IMR-90 (cell line): Measurements from ENCODE around the gene IRAK1. TPM values are rescaled to one million over a fixed set of nuclear protein-coding genes. Genes with fewer than 3 reads are reported as not detected.

Experiments used
- ATAC-seq: fragments of 200-7000 bp; cut with Tn5 transposase; 2 replicates; pipeline ENCODE4 v1.9.1; 2020; ENCODE audit warnings: low read depth, mild to moderate bottlenecking, moderate library complexity
- BruUV-seq: library from RNA; stranded (reverse); fragments of 400-500 nt; replicated peaks from 2 replicates; lab custom pipeline; 2021; lab: Mats Ljungman, UMichigan
- CTCF ChIA-PET: fragments of 300-600 bp; formaldehyde crosslinking; extraction: SDS; loops from one replicate; lab custom pipeline; 2021; ENCODE audit warnings: antibody characterized with exemption; lab: Yijun Ruan, JAX
- POLR2A ChIA-PET: fragments of 300-600 bp; sonication (Branson Sonifier 250); formaldehyde crosslinking; loops from one replicate; lab custom pipeline; 2022; ENCODE audit warnings: antibody characterized with exemption; ENCODE audit not compliant: unreplicated experiment; lab: Charles Lee
- DNase-seq: peaks from one replicate; pipeline ENCODE4 v3.0.0; 2013
- H2AFZ ChIP-seq: replicated peaks from 2 replicates; pipeline ENCODE3; 2013; ENCODE audit warnings: low read length, mild to moderate bottlenecking; ENCODE audit not compliant: poor library complexity
- H2AK5ac ChIP-seq: 2 replicates; pipeline ENCODE4 v1.6.1; 2013; ENCODE audit warnings: low read depth, low read length, inconsistent platforms
- H2AK9ac ChIP-seq: replicated peaks from 2 replicates; pipeline ENCODE3; 2013; ENCODE audit warnings: mild to moderate bottlenecking, low read depth, low read length, moderate library complexity; ENCODE audit not compliant: poor library complexity
- H2BK120ac ChIP-seq: 2 replicates; pipeline ENCODE4 v1.6.1; 2013; ENCODE audit warnings: low read depth, low read length, inconsistent platforms
- H2BK15ac ChIP-seq: 3 replicates; pipeline ENCODE4 v1.6.1; 2013; ENCODE audit warnings: low read depth, low read length, inconsistent platforms
- H2BK20ac ChIP-seq: 2 replicates; pipeline ENCODE4 v1.6.1; 2013; ENCODE audit warnings: low read depth, mild to moderate bottlenecking, inconsistent platforms, low read length, moderate library complexity
- H2BK5ac ChIP-seq: 2 replicates; pipeline ENCODE4 v1.6.1; 2013; ENCODE audit warnings: mild to moderate bottlenecking, low read depth, low read length, inconsistent platforms; ENCODE audit not compliant: poor library complexity, severe bottlenecking
- H3K14ac ChIP-seq: replicated peaks from 2 replicates; pipeline ENCODE4 v1.6.1; 2013; ENCODE audit warnings: low read depth, low read length, inconsistent platforms
- H3K18ac ChIP-seq: 2 replicates; pipeline ENCODE4 v1.6.1; 2013; ENCODE audit warnings: low read depth, low read length, control low read depth
- H3K23ac ChIP-seq: 2 replicates; pipeline ENCODE4 v1.6.1; 2013; ENCODE audit warnings: low read depth, low read length, inconsistent platforms
- H3K27ac ChIP-seq: 2 replicates; pipeline ENCODE4 v1.5.1; 2013; ENCODE audit warnings: mild to moderate bottlenecking, control low read depth, low read length; ENCODE audit not compliant: insufficient read depth
- H3K27me3 ChIP-seq: 2 replicates; pipeline ENCODE4 v1.6.1; 2013; ENCODE audit warnings: low read length; ENCODE audit not compliant: control insufficient read depth, insufficient read depth
- H3K36me3 ChIP-seq: 2 replicates; pipeline ENCODE4 v1.6.1; 2013; ENCODE audit warnings: low read length, mixed read lengths; ENCODE audit not compliant: control insufficient read depth, insufficient read depth
- H3K4ac ChIP-seq: 2 replicates; pipeline ENCODE4 v1.6.1; 2013; ENCODE audit warnings: low read depth, low read length, inconsistent platforms
- H3K4me1 ChIP-seq: 2 replicates; pipeline ENCODE4 v1.6.1; 2013; ENCODE audit warnings: low read length, mixed read lengths; ENCODE audit not compliant: control insufficient read depth, insufficient read depth
- H3K4me2 ChIP-seq: 2 replicates; pipeline ENCODE4 v1.6.1; 2013; ENCODE audit warnings: low read depth, mild to moderate bottlenecking, control low read depth, low read length, moderate library complexity
- H3K4me3 ChIP-seq: 2 replicates; pipeline ENCODE4 v1.5.1; 2013; ENCODE audit warnings: low read depth, mild to moderate bottlenecking, control low read depth, low read length, moderate library complexity; ENCODE audit not compliant: insufficient read depth
- H3K56ac ChIP-seq: 2 replicates; pipeline ENCODE4 v1.6.1; 2013; ENCODE audit warnings: low read length, inconsistent platforms; ENCODE audit not compliant: insufficient read depth; ENCODE audit errors: extremely low read depth
- H3K79me1 ChIP-seq, 2 experiments: 2 replicates each; pipeline ENCODE4 v1.6.1; 2013; ENCODE audit warnings: low read length in 2 of 2, inconsistent platforms in 1 of 2, low read depth in 1 of 2
- H3K9ac ChIP-seq: 2 replicates; pipeline ENCODE4 v1.6.1; 2013; ENCODE audit warnings: low read depth, low read length, control low read depth
- H3K9me1 ChIP-seq: 2 replicates; pipeline ENCODE4 v1.6.1; 2013; ENCODE audit warnings: low read length, inconsistent platforms; ENCODE audit not compliant: insufficient read depth
- H3K9me3 ChIP-seq: 2 replicates; pipeline ENCODE4 v1.6.1; 2013; ENCODE audit warnings: low read length; ENCODE audit not compliant: control insufficient read depth, insufficient read depth
- H4K20me1 ChIP-seq: 2 replicates; pipeline ENCODE4 v1.6.1; 2013; ENCODE audit warnings: low read length, inconsistent platforms; ENCODE audit not compliant: insufficient read depth
- H4K5ac ChIP-seq: 2 replicates; pipeline ENCODE4 v1.6.1; 2013; ENCODE audit warnings: mild to moderate bottlenecking, low read depth, low read length, control low read depth
- H4K8ac ChIP-seq, 2 experiments: 2 replicates each; pipeline ENCODE4 v1.6.1; 2013; ENCODE audit warnings: low read depth in 2 of 2, low read length in 2 of 2, control low read depth in 1 of 2, inconsistent platforms in 1 of 2
- H4K91ac ChIP-seq: 2 replicates; pipeline ENCODE4 v1.6.1; 2013; ENCODE audit warnings: low read depth, low read length, inconsistent platforms; ENCODE audit not compliant: insufficient read depth
- BHLHE40 ChIP-seq: fragments of 150-350 bp; IDR thresholded peaks from 2 replicates; pipeline ENCODE4 v1.6.1; 2016; ENCODE audit warnings: mild to moderate bottlenecking, low read depth, low read length
- CTCF ChIP-seq: conservative IDR thresholded peaks from 2 replicates; pipeline ENCODE4 v1.5.1; 2012; ENCODE audit warnings: mild to moderate bottlenecking, low read depth, low read length, improper control_type of control experiment
- FOS ChIP-seq: fragments of 150-350 bp; IDR thresholded peaks from 2 replicates; pipeline ENCODE4 v1.6.1; 2016; ENCODE audit warnings: low read depth, low read length
- RCOR1 ChIP-seq: IDR thresholded peaks from 2 replicates; pipeline ENCODE4 v1.6.1; 2012; ENCODE audit warnings: mild to moderate bottlenecking, low read length, improper control_type of control experiment; ENCODE audit not compliant: insufficient replicate concordance
- SMC3 ChIP-seq: fragments of 150-350 bp; IDR thresholded peaks from 2 replicates; pipeline ENCODE4 v1.6.1; 2016; ENCODE audit warnings: low read depth, mild to moderate bottlenecking, antibody characterized with exemption, low read length, moderate library complexity
- WGBS, 2 experiments: methylation state at CpG; one replicate each; pipeline versions ENCODE4 v1.1.5 to v1.1.7; 2013; ENCODE audit warnings: missing lambda C conversion rate in 2 of 2; ENCODE audit not compliant: insufficient read length in 1 of 2; ENCODE audit errors: extremely low coverage in 2 of 2; 5-methylcytosine and 5-hydroxymethylcytosine counted together
- dilution Hi-C: fragments of 300-500 bp; cut with HindIII; formaldehyde crosslinking; loops from one replicate; pipeline ENCODE4 v1.14.3; 2018; ENCODE audit warnings: low sequenced_read_pairs; ENCODE audit not compliant: unreplicated experiment
- in situ Hi-C: fragments of 300-500 bp; cut with MboI; formaldehyde crosslinking; loops from 3 replicates; pipeline ENCODE4 v1.14.3; 2019; ENCODE audit warnings: low sequenced_read_pairs, inconsistent platforms, mixed read lengths
- intact Hi-C: fragments of 100-400 bp; cut with micrococcal nuclease; formaldehyde crosslinking; loops from 2 replicates; pipeline ENCODE4 v1.10.0; 2022
- polyA plus RNA-seq, 3 experiments: library from polyadenylated mRNA; depleted of rRNA; stranded (reverse); fragments of >200 nt; gene quantifications; 2 replicates each; pipeline ENCODE4 v1.2.3, GENCODE V29; 2012; ENCODE audit warnings: low replicate concordance in 1 of 3
- total RNA-seq: library from RNA; depleted of rRNA; stranded (reverse); fragments of >200 nt; gene quantifications from 2 replicates; pipeline ENCODE4 v1.2.3, GENCODE V29; 2012

The IRAK1 gene
- total and polyA plus RNA-seq, 2 of the 4 experiments (the other 2 are of a cell fraction), result 33.3 to 50.2 TPM

- H4K5ac ChIP-seq, result no peak overlapping the region
- H4K8ac ChIP-seq, result no peak overlapping the region
- TF ChIP-seq SMC3 (no peak), BHLHE40 (no peak), CTCF (no peak), RCOR1 (no peak), FOS (no peak)
- H3K9ac ChIP-seq, result no peak overlapping the region
- H3K4me2 ChIP-seq, result no peak overlapping the region
- no peak overlapping the region for H2BK15ac ChIP-seq
- no peak overlapping the region for H2AFZ ChIP-seq
- H2BK20ac ChIP-seq, result no peak overlapping the region
- H3K4me3 ChIP-seq, result no peak overlapping the region
- H3K27me3 ChIP-seq, result no peaks in the 10 kb centered on the region
- H2BK5ac ChIP-seq, result no peak overlapping the region
- H3K18ac ChIP-seq, result no peak overlapping the region
- WGBS, 2 experiments, result no CpG with 5 or more reads among the region's 1 CpG
- peaks cover 4% of the 10 kb centered on the region; the same call in 1 of the 2 replicates for H3K36me3 ChIP-seq
- no peak overlapping the region for H3K56ac ChIP-seq
- H2AK9ac ChIP-seq, result no peak overlapping the region
- in situ Hi-C loops (no loop called here), dilution Hi-C loops (no loop called here), intact Hi-C loops (no loop called here)
- peaks cover 8% of the 10 kb centered on the region; the same call in 1 of the 2 replicates for H3K9me1 ChIP-seq
- no peak overlapping the region for H3K4ac ChIP-seq
- no peak overlapping the region for H2AK5ac ChIP-seq
- no peak for DNase-seq
- peaks cover 10% of the 10 kb centered on the region for H3K4me1 ChIP-seq
- no peak overlapping the region for H3K27ac ChIP-seq
- POLR2A ChIA-PET, result no interaction called here
- ATAC-seq, result no peak
- H3K9me3 ChIP-seq, result no peaks in the 10 kb centered on the region
- H4K20me1 ChIP-seq, result peaks cover 48% of the 10 kb centered on the region
- no peak overlapping the region for H4K91ac ChIP-seq
- CTCF ChIA-PET, result no interaction called here
- no peak overlapping the region for H3K23ac ChIP-seq
- no peak overlapping the region for H3K14ac ChIP-seq
- no peak overlapping the region for H2BK120ac ChIP-seq
- BruUV-seq, result no TSS peak
- peaks cover 12 to 48% of the 10 kb centered on the region in 2 experiments; a peak in 3 of 4 replicates for H3K79me1 ChIP-seq
Measured at GRCh38 chrX:154057791-154058190, 38.1 kb upstream of the IRAK1 start.
